Small intestine (tissue), 7 donors: ENCODE measurements around the gene DLK1. TPM values are rescaled to one million over a fixed set of nuclear protein-coding genes. Genes with fewer than 3 reads are reported as not detected.

Experiments used
- DNase-seq, 2 donors: peaks; one replicate each; pipeline versions ENCODE4 v3.0.0 to v3.0.0-alpha.2; 2013
- FAIRE-seq: peaks from 2 replicates; lab custom pipeline; 2012; peaks lifted over from hg19 to GRCh38; lab: Jason Lieb, UNC
- H3K27ac ChIP-seq, 3 donors: one replicate each; pipeline ENCODE4 v1.5.1; 2013; ENCODE audit warnings: low read length in 2 of 3, mild to moderate bottlenecking in 2 of 3, control low read depth in 1 of 3, inconsistent platforms in 1 of 3, low read depth in 1 of 3, moderate library complexity in 1 of 3
- H3K27me3 ChIP-seq, 3 donors: one replicate each; pipeline ENCODE4 v1.6.1; 2013; ENCODE audit warnings: low read length in 3 of 3, inconsistent platforms in 1 of 3; ENCODE audit not compliant: control insufficient read depth in 3 of 3, insufficient read depth in 3 of 3
- H3K36me3 ChIP-seq, 3 donors: one replicate each; pipeline ENCODE4 v1.6.1; 2013; ENCODE audit warnings: low read length in 3 of 3, inconsistent platforms in 1 of 3, low read depth in 1 of 3, mild to moderate bottlenecking in 1 of 3, moderate library complexity in 1 of 3; ENCODE audit not compliant: control insufficient read depth in 3 of 3, insufficient read depth in 2 of 3
- H3K4me1 ChIP-seq, 3 donors: one replicate each; pipeline ENCODE4 v1.6.1; 2013; ENCODE audit warnings: low read length in 2 of 3, inconsistent platforms in 1 of 3, low read depth in 1 of 3, mild to moderate bottlenecking in 1 of 3, moderate library complexity in 1 of 3; ENCODE audit not compliant: control insufficient read depth in 3 of 3, insufficient read depth in 2 of 3
- H3K4me3 ChIP-seq, 3 donors: one replicate each; pipeline ENCODE4 v1.5.1; 2013; ENCODE audit warnings: low read length in 3 of 3, control low read depth in 1 of 3, inconsistent platforms in 1 of 3, low read depth in 1 of 3, mild to moderate bottlenecking in 1 of 3, moderate library complexity in 1 of 3
- H3K9me3 ChIP-seq, 2 donors: one replicate each; pipeline ENCODE4 v1.6.1; 2013; ENCODE audit warnings: low read depth in 1 of 2, low read length in 1 of 2; ENCODE audit not compliant: control insufficient read depth in 2 of 2, insufficient read depth in 1 of 2
- WGBS, 3 donors: extraction: QIAGEN DNeasy Blood & Tissue Kit; methylation state at CpG; one replicate each; pipeline ENCODE4 v1.1.7; 2013; 5-methylcytosine and 5-hydroxymethylcytosine counted together
- polyA plus RNA-seq, 4 donors: library from polyadenylated mRNA; stranded (reverse) in 3 of 4; unstranded in 1 of 4; fragments of 200-250 nt in 3 of 4; fragments of 120-200 nt in 1 of 4; gene quantifications; one replicate each; pipeline versions ENCODE4 v1.2.1 to v1.2.3, GENCODE V29; 2013
- donor health status: healthy with polysubstance abuse.
- donor health status: control.
- donor health status: control.
- donor health status: Bipolar disorder and iron deficiency.
- donor health status: healthy.

DLK1 gene
- polyA plus RNA-seq, 4 donors = 0.04 to 7.9 (median 0.72) TPM

DNA sequence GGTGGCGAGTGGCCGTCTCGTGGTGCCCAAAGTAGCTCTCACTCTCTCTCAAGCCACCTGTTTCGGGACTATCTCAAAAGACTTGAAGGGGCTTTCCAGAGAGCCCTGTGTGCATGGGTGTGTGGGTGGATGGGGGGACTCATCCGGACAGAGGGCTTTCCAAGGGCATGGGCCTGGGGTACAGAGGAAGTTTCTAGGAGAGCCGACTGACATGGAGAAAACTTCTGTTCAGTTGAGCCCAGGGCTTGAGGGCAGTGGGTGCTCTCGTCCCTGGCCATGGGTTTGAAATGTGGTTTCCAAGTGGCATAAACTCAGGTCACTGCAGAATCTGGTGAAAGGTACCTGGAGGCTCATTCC, 51.8 kb downstream of the DLK1 start:
- Histone ChIP-seq H3K36me3 (no peaks in the 10 kb centered on the region), H3K27ac (no peak overlapping the region), H3K9me3 (no peaks in the 10 kb centered on the region), H3K27me3 (no peaks in the 10 kb centered on the region), H3K4me3 (no peak overlapping the region), H3K4me1 (peaks cover 0 to 3% (median 0%) of the 10 kb centered on the region in 3 donors)
- 76 to 88% (median 77%) methylated on average over 7 of the region's 7 CpGs for WGBS, 3 donors
- FAIRE-seq (no peak), DNase-seq (no peak)

DNA sequence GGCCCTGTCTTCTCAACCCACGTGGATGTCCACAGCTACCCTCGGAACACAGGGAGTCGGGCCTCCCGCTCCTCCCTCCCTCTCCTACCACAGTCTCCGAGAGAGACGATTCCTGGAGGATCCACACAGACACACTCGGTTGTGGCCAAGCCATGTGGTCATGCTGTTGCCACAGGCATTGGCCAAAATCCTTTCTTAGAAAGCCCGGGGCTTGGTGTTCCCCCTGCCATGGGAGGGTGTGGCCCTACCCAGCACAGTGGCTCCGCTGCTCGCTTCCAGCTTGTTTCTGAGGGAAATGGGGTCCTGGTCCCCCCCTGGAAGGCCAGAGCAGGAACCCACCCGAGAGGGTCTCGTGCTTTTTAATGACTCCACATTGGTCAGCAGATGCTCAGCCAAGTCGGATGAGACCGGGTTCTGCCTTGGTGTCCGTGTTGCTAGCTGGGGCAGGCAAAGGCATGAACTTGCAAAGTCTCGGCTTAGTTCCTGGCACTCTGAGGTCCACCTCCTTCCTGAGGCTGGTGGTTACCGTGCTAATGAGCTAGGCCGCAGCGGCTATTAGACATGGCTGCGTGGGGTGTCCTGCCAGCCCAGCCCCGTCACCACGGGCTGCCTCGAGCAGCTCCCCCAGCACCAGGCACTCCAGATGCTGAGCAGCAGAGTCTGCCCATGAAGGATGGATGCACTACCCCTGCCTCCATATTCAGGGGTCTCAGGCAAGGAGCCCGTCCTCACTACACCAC, 52.4 kb downstream of the DLK1 start:
- H3K27me3 ChIP-seq = no peaks in the 10 kb centered on the region
- no peak overlapping the region for H3K27ac ChIP-seq
- peaks cover 0 to 3% (median 0%) of the 10 kb centered on the region in 3 donors for H3K4me1 ChIP-seq
- FAIRE-seq (no peak), DNase-seq (no peak)
- WGBS, 3 donors = 81 to 88% (median 83%) methylated on average over 24 of the region's 24 CpGs
- no peak overlapping the region for H3K4me3 ChIP-seq
- no peaks in the 10 kb centered on the region for H3K36me3 ChIP-seq
- no peaks in the 10 kb centered on the region for H3K9me3 ChIP-seq

DNA sequence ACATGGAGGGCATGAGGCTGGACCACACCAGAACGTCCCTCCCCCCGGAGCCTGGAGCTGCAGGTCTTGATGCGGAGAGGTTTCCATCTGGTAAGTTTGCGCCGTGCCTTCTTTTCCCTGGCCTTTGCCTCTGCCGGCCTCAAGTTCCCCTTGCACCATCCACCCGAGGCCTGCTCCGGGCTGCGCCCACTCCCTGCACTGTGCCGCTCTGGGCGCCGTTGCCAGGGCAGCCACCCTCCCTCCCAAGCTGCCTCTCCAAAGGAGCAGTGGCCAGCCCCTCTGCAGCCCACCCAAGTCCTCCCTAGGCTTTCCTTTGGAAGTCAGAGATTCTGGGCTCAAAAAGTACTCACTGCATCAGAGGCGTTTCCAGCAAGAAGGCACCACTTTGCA, 53.0 kb downstream of the DLK1 start:
- no peak overlapping the region for H3K4me3 ChIP-seq
- H3K4me1 ChIP-seq = peaks cover 0 to 3% (median 0%) of the 10 kb centered on the region in 3 donors
- DNase-seq (no peak), FAIRE-seq (no peak)
- H3K27ac ChIP-seq = no peak overlapping the region
- 85 to 92% (median 89%) methylated on average over 13 of the region's 13 CpGs for WGBS, 3 donors
- no peaks in the 10 kb centered on the region for H3K36me3 ChIP-seq
- H3K9me3 ChIP-seq = no peaks in the 10 kb centered on the region
- no peaks in the 10 kb centered on the region for H3K27me3 ChIP-seq

DNA sequence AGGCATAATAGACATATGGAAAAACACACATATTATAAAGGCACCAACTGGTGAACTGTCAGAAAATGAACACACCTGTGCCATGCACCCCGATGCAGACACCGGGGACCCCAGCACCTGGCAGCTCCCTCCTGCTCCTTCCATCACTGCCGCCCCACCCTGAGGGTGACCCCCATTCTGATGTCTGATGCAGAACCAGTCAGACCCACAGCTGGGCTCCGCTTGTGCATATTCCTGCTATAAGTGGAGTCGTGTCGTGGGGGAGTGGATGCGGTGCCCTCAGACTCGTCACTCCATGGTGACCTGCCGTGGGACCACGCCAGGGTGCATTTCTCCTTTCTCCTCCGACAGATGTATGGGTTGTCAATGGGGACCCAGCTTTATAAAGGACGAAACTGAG, 53.6 kb downstream of the DLK1 start:
- peaks cover 0 to 3% (median 0%) of the 10 kb centered on the region in 3 donors for H3K4me1 ChIP-seq
- no peaks in the 10 kb centered on the region for H3K27me3 ChIP-seq
- DNase-seq (no peak), FAIRE-seq (no peak)
- no peaks in the 10 kb centered on the region for H3K9me3 ChIP-seq
- no peak overlapping the region for H3K4me3 ChIP-seq
- WGBS, 3 donors = 86 to 87% (median 86%) methylated on average over 12 of the region's 12 CpGs
- no peaks in the 10 kb centered on the region for H3K36me3 ChIP-seq
- H3K27ac ChIP-seq = no peak overlapping the region

DNA sequence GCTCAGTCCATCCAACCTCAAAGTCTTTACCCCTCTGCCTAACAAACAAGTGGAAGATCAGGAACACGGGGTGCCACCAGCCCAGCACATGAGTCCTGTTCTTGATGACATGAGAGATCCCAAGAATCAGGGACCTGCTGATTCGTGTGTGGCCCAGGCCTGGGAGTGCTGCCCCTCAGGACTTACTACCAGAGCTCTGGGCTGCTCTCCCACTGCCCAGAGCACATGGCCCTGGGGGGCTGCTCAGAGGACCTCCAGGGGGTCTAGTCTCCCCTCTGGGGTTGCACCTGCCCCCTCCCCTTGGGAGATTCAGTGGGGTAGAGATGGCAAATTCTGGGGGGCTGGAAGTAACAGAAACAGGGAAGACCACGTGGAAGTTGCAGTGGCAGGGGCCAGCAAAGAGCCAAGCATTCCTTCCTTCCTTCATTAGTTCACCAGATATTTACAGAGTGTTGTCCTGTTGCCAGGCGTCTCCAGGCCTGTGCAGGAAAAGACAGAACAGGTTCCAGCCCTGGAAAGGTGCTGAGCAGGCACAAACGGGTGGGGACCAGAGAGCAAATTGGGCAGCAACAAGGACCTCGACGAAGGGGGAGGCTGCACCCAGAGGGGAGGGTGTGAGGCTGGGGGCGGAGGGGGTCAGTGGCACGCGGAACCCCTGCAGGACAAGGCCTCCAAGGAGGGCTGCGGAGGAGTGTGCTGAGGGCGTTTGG, 54.1 kb downstream of the DLK1 start:
- DNase-seq (no peak), FAIRE-seq (no peak)
- Histone ChIP-seq H3K36me3 (no peaks in the 10 kb centered on the region), H3K4me3 (no peak overlapping the region), H3K9me3 (no peaks in the 10 kb centered on the region), H3K27me3 (no peaks in the 10 kb centered on the region), H3K27ac (no peak overlapping the region), H3K4me1 (no peaks in the 10 kb centered on the region)
- WGBS, 3 donors = 69 to 77% (median 77%) methylated on average over 12 of the region's 12 CpGs

DNA sequence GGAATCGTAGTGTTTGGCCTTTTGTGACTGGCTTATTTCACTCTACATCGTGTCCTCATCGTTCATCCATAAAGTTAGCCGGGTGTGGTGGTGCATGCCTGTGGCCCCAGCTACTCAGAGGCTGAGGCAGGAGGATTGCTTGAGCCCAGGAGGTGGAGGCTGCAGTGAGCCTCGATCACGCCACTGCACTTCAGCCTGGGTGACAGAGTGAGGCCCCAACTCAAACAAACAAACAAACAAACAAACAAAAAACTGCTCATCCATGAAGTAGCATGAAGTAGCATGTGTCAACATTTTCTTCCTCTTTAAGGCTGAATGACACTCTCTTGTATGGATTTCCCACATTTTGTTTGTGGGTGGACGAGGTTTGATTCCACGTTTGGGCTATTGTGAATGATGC, 55.3 kb downstream of the DLK1 start:
- no peak for FAIRE-seq
- Histone ChIP-seq H3K27ac (no peak overlapping the region), H3K4me3 (no peak overlapping the region), H3K27me3 (no peaks in the 10 kb centered on the region), H3K36me3 (no peaks in the 10 kb centered on the region), H3K9me3 (no peaks in the 10 kb centered on the region), H3K4me1 (no peaks in the 10 kb centered on the region)
- WGBS, 3 donors = 76 to 88% (median 77%) methylated on average over 8 of the region's 8 CpGs
- DNase-seq = no peak

DNA sequence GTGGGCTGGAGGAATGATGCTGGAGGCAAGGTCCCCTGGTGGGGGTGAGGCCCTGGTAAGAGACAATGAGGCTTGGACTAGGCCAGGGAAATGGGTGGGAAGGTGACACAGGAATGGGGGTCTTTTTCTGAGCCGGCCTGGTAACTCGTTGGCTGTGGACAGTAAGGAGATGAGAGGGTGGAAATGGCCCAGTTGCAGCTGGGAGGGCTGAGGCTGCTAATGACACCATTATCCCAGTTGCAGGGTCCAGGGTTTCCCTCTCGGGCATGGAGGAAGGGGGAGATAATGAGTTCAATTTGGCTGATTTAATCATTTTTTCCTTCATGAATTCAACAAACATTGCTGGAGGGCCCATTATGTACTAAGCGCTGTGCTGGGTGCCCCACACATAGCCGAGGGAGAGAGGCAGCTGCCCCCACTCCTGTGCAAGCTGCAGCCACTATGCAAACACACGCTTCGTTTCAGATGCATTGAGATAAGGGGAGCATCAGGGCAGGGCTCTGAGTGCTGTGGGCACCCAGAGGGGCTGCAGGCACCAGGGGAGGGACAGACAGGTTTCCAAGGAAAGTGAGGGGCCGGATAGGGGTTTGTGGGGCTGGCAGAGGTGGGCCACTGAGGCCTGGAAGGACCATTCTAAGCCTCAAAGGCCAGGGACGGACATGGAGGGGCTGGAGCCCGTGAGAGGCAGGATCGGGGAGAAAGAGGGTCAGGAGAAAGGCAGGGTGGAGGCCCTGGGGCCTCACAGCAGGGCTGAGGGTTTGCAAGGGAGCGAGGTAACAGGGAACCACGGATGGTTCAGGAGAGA, 56.0 kb downstream of the DLK1 start:
- Histone ChIP-seq H3K27me3 (no peaks in the 10 kb centered on the region), H3K4me1 (no peaks in the 10 kb centered on the region), H3K4me3 (no peak overlapping the region), H3K9me3 (no peaks in the 10 kb centered on the region), H3K36me3 (no peaks in the 10 kb centered on the region), H3K27ac (no peak overlapping the region)
- FAIRE-seq (no peak), DNase-seq (no peak)
- 52 to 66% (median 58%) methylated on average over 13 of the region's 13 CpGs for WGBS, 3 donors

DNA sequence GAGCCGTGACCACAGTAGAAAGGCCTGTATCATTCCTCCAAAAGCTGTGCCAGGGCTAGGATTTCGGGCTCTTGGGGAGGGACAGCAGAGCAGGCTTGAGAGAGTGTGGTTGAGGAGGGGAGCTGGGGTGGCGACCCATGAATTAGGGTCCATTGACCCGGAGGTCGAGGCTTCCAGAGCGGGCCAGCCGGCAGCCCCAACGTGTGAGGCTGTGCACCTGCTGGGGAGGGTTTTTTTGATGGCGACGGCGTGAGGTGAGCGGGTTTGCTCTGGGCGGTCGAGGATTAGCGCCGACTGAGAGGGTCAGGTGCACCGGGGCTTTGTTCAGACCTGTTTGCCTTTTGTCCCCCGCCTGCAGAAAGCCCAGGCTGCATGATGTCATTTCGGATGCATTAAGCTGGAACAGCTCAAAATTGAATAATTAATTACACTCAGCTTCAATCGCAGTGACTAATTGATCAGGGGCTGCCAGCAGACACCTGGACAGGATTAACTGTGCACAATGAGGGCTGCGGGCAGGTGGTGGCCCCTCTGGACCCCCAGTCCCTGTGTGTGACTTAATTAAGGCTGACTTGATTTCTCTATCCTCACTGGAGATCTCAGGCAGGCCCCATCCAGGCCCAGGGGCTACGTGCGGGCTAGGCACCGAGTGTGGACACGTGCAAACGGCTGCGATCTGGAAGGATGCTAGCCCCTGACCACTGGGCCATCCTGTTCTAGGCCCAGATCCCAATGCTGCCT, 57.1 kb downstream of the DLK1 start:
- Histone ChIP-seq H3K36me3 (no peaks in the 10 kb centered on the region), H3K27me3 (no peaks in the 10 kb centered on the region), H3K4me3 (no peak overlapping the region), H3K4me1 (no peaks in the 10 kb centered on the region), H3K27ac (no peak overlapping the region), H3K9me3 (no peaks in the 10 kb centered on the region)
- DNase-seq (no peak), FAIRE-seq (no peak)
- 81 to 87% (median 82%) methylated on average over 27 of the region's 27 CpGs for WGBS, 3 donors
